ENCODE measurements around the gene FLNC.

GRCh38 chr7:128832880-128833147 is 2.6 kb downstream of the FLNC start:
- TF ChIP-seq CTCF (IDR thresholded peaks at IDR 0.05) (no peak), POLR2A (IDR thresholded peaks at IDR 0.05) (no peak)
